GM19463 (cell line): ENCODE measurements around the gene WDR35.
A peak's percentile ranks its signal among the peaks of the same experiment; 100 is the strongest.

Source experiments
- ATAC-seq: cut with Tn5 transposase; IDR thresholded peaks from one replicate; pipeline ENCODE4 v1.9.1; 2021; ENCODE audit warnings: mild to moderate bottlenecking, moderate library complexity; ENCODE audit not compliant: unreplicated experiment

WDR35 gene

GRCh38 chr2:19872302-19872701 lies 117.6 kb downstream of the WDR35 start:
- no peak for ATAC-seq

DNA sequence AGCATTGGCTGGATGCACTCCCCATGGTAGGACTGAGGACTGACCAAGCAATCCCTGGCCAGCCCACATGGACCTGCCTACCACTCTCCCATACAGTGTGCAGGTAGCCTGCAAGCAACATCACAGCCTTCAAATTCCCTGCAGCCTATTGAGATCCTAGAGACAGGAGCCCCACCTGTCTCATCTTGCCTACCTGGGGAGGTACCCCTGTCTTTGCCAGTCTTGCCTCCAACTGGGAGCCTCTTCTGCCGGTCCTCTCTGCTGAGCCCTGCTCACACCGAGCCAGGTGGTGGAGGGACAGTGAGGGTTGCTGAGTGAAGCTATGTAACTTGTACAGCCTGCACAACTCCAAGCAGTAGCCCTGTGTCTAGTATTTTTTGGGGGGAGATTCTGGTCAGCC lies 118.1 kb downstream of the WDR35 start:
- ATAC-seq = no peak

DNA sequence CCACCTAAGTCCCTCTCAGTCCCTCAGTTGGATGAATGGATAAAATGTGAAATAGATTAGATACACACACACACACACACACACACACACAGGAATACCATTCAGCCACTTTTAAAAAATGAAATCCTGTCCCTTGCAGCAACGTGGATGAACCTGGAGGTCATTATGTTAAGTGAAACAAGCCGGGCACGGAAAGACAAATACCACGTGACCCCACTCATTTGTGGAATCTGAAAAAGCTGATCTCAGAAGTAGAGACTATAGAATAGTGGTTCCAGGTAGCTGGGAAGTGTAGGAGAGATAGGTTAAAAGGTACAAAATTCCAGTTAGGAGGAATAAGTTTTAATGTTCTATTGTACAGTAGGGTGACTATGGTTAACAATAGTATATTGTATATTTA lies 119.1 kb downstream of the WDR35 start:
- ATAC-seq = no peak

- peak; percentile 64 for ATAC-seq
Measured at GRCh38 chr2:19868701-19869580, 121.0 kb downstream of the WDR35 start.

GRCh38 chr2:19868224-19868623 lies 121.7 kb downstream of the WDR35 start:
- no peak for ATAC-seq

- peak; percentile 44 for ATAC-seq
Measured at GRCh38 chr2:19866771-19867170, 123.1 kb downstream of the WDR35 start.

GRCh38 chr2:19865151-19865550 lies 124.8 kb downstream of the WDR35 start:
- ATAC-seq = peak; percentile 35

DNA sequence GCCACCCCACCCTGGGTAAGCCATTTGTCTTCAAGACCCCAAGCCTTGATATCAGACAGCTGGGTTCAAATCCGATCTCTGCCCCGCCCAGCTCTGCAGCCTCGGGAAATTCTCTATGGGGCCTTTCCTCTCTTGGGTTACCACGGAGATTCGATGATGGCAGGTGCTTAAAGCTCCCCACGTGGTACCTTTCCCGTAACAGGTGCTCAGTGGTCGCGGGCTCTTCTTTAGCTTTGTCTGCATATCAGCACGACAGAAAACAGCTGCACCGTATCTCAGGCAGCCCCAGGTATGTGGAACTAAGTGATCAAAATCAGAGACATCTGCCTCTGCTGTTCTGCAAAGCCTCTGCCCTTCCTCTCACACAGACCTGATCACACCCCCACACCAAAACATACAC lies 125.5 kb downstream of the WDR35 start:
- no peak for ATAC-seq

DNA sequence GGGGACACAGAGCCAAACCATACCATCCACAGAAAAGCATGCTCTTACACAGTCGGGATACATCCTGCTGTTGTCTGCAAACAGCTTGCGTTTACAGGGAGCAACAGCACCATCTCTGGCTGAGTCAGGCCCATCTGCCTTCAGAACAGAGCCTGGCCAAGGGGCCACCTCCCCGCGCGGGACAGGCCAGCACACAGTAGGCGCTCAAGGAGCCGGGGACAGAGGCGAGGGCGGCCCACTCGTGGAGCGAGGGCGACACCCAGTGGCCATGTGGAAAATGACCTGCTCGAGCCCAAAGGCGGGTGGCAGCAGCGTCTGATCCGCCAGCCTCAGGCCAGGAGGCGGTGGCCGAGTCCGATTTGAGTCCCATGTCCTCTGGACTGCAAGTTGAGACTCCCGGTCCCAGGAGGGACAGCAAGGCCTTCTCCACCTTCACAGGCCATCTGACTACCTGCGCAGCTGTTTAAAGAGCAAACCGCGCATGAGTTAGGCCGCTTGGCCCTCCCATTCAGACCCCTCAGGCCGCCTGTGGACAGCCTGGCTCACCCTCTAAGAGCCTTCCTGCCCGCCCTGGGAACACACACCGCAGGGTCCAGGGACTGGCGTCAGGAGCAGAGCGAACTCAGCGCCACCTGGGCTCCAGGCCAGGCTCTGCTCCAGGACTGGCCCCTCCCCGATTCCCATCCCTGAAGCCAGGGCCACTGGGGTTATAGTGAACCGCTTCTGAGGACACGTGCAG lies 126.4 kb downstream of the WDR35 start:
- ATAC-seq = peak; percentile 52

DNA sequence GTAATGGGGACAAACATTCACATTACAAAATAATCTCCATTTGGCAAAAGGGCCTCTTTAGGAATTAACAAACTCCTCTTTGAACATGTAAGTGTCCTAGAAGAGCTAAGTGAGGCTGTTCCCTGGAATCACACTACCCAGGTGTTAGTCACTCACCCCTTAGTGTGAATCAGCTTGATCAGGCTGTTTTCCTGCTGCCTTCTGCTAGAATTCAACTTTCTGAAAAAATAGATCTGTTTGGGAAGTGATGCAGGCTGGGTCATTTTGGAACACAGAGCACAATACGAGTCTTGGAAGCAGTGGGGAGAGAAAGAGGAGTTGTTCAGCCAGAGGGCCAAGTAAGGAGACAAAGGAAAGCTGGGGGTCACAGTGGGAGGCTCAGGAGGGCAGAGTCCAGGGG lies 128.1 kb downstream of the WDR35 start:
- no peak for ATAC-seq
